H1 (cell line): ENCODE data around the gene RAD51B. TPM values are rescaled to one million over a fixed set of nuclear protein-coding genes. Genes with fewer than 3 reads are reported as not detected.
A peak's percentile ranks its signal among the peaks of the same experiment; 100 is the strongest.

Experiments
- CTCF ChIA-PET: fragments of 300-600 bp; sonication (Branson Sonifier 250); formaldehyde crosslinking; loops from one replicate; lab custom pipeline; 2021; ENCODE audit not compliant: partially characterized antibody; lab: Charles Lee
- POLR2A ChIA-PET: fragments of 300-600 bp; sonication (Branson Sonifier 250); formaldehyde crosslinking; loops from one replicate; lab custom pipeline; 2021; ENCODE audit warnings: inconsistent platforms; ENCODE audit not compliant: partially characterized antibody; lab: Charles Lee
- DNase-seq, 2 experiments: peaks; one replicate each; pipeline versions ENCODE4 v3.0.0 to v3.0.0-alpha.2; 2010 to 2022; ENCODE audit warnings: low spot score in 2 of 2, low read depth in 1 of 2, mixed read lengths in 1 of 2
- FAIRE-seq: peaks from 2 replicates; lab custom pipeline; 2011; peaks lifted over from hg19 to GRCh38; lab: Jason Lieb, UNC
- H2AFZ ChIP-seq: 2 replicates; pipeline ENCODE4 v1.8.1; 2012; ENCODE audit warnings: low read length, inconsistent platforms
- H2AK5ac ChIP-seq: 2 replicates; pipeline ENCODE4 v1.6.1; 2013; ENCODE audit warnings: low read depth, low read length
- H2BK120ac ChIP-seq: replicated peaks from 2 replicates; pipeline ENCODE3; 2013; ENCODE audit warnings: low read depth, low read length, inconsistent platforms
- H2BK12ac ChIP-seq: 2 replicates; pipeline ENCODE4 v1.6.1; 2013; ENCODE audit warnings: low read depth, low read length
- H2BK15ac ChIP-seq: 2 replicates; pipeline ENCODE4 v1.6.1; 2013; ENCODE audit warnings: low read length
- H2BK20ac ChIP-seq: 2 replicates; pipeline ENCODE4 v1.6.1; 2013; ENCODE audit warnings: low read length
- H2BK5ac ChIP-seq: 2 replicates; pipeline ENCODE4 v1.6.1; 2013; ENCODE audit warnings: low read depth, low read length
- H3K14ac ChIP-seq: 2 replicates; pipeline ENCODE4 v1.6.1; 2013; ENCODE audit warnings: inconsistent platforms; ENCODE audit not compliant: insufficient read length
- H3K18ac ChIP-seq: 2 replicates; pipeline ENCODE4 v1.6.1; 2013; ENCODE audit warnings: low read length; ENCODE audit errors: extremely low read depth
- H3K23ac ChIP-seq: 2 replicates; pipeline ENCODE4 v1.6.1; 2013; ENCODE audit warnings: inconsistent platforms; ENCODE audit not compliant: insufficient read length
- H3K23me2 ChIP-seq: 2 replicates; pipeline ENCODE4 v1.6.1; 2013; ENCODE audit warnings: low read depth, low read length
- H3K27ac ChIP-seq: 2 replicates; pipeline ENCODE4 v1.6.1; 2011; ENCODE audit warnings: low read depth, low read length, inconsistent platforms
- H3K27me3 ChIP-seq, 4 experiments: replicated peaks in 1 of 4; 1 replicate in 1 of 4; 2 replicates in 3 of 4; pipeline versions ENCODE4 v1.6.1 to v1.8.1; 2011 to 2013; ENCODE audit warnings: low read length in 3 of 4, mild to moderate bottlenecking in 3 of 4, inconsistent platforms in 2 of 4, mixed read lengths in 2 of 4, moderate library complexity in 1 of 4; ENCODE audit not compliant: control insufficient read depth in 3 of 4, insufficient read depth in 3 of 4; ENCODE audit errors: extremely low read depth in 1 of 4
- H3K36me3 ChIP-seq, 4 experiments: 2 replicates each; pipeline versions ENCODE4 v1.6.1 to v1.8.1; 2011 to 2013; ENCODE audit warnings: mild to moderate bottlenecking in 4 of 4, low read length in 3 of 4, moderate library complexity in 2 of 4, control low read depth in 1 of 4, inconsistent platforms in 1 of 4; ENCODE audit not compliant: insufficient read depth in 4 of 4, control insufficient read depth in 2 of 4
- H3K4ac ChIP-seq: replicated peaks from 2 replicates; pipeline ENCODE3; 2013; ENCODE audit warnings: low read length, low read depth, mixed read lengths, inconsistent platforms; ENCODE audit not compliant: insufficient read length
- H3K4me1 ChIP-seq, 4 experiments: replicated peaks in 1 of 4; 1 replicate in 1 of 4; 2 replicates in 3 of 4; pipeline versions ENCODE4 v1.6.1 to v1.8.1; 2011 to 2013; ENCODE audit warnings: low read length in 3 of 4, inconsistent platforms in 2 of 4, mixed read lengths in 1 of 4; ENCODE audit not compliant: insufficient read depth in 4 of 4, control insufficient read depth in 3 of 4
- H3K4me2 ChIP-seq, 2 experiments: 2 replicates each; pipeline versions ENCODE4 v1.6.1 to v1.8.1; 2011 to 2013; ENCODE audit warnings: low read depth in 2 of 2, low read length in 2 of 2, control low read depth in 1 of 2, inconsistent platforms in 1 of 2, mild to moderate bottlenecking in 1 of 2; ENCODE audit not compliant: insufficient read depth in 1 of 2
- H3K4me3 ChIP-seq, 4 experiments: fragments of 200-600, 300-600 bp in 1 of 4; sonication (generic), shearing (Covaris generic), sonication (Bioruptor Twin) in 1 of 4; 2 replicates each; pipeline versions ENCODE4 v1.5.1 to v1.8.1; 2011 to 2016; ENCODE audit warnings: low read length in 4 of 4, low read depth in 3 of 4, control low read depth in 2 of 4, inconsistent platforms in 2 of 4, mild to moderate bottlenecking in 2 of 4, mixed read lengths in 1 of 4, moderate library complexity in 1 of 4; ENCODE audit not compliant: insufficient read depth in 2 of 4; ENCODE audit errors: extremely low read depth in 1 of 4
- H3K56ac ChIP-seq: replicated peaks from 2 replicates; pipeline ENCODE3; 2013; ENCODE audit warnings: low read depth, mild to moderate bottlenecking, mixed read lengths, low read length, inconsistent platforms; ENCODE audit not compliant: insufficient read length
- H3K79me1 ChIP-seq: 2 replicates; pipeline ENCODE4 v1.6.1; 2013; ENCODE audit warnings: low read depth, low read length, control low read depth
- H3K79me2 ChIP-seq, 2 experiments: 2 replicates each; pipeline versions ENCODE4 v1.6.1 to v1.8.1; 2012 to 2013; ENCODE audit warnings: low read length in 2 of 2, mild to moderate bottlenecking in 2 of 2, inconsistent platforms in 1 of 2; ENCODE audit not compliant: insufficient read depth in 2 of 2, control insufficient read depth in 1 of 2
- H3K9ac ChIP-seq, 4 experiments: replicated peaks in 1 of 4; 1 replicate in 1 of 4; 2 replicates in 3 of 4; pipeline versions ENCODE4 v1.6.1 to v1.8.1; 2011 to 2013; ENCODE audit warnings: low read depth in 3 of 4, low read length in 3 of 4, control low read depth in 2 of 4, mild to moderate bottlenecking in 2 of 4, moderate library complexity in 2 of 4, inconsistent platforms in 1 of 4; ENCODE audit errors: extremely low read depth in 1 of 4
- H3K9me3 ChIP-seq, 2 experiments: 2 replicates each; pipeline versions ENCODE4 v1.6.1 to v1.8.1; 2012 to 2013; ENCODE audit warnings: mild to moderate bottlenecking in 2 of 2, moderate library complexity in 2 of 2, control low read depth in 1 of 2, inconsistent platforms in 1 of 2, low read depth in 1 of 2, low read length in 1 of 2, mixed read lengths in 1 of 2; ENCODE audit not compliant: insufficient read depth in 2 of 2
- H4K20me1 ChIP-seq, 2 experiments: replicated peaks in 1 of 2; 2 replicates each; pipeline versions ENCODE3 to v1.8.1; 2011 to 2013; ENCODE audit warnings: inconsistent platforms in 2 of 2, low read length in 2 of 2, mild to moderate bottlenecking in 1 of 2; ENCODE audit not compliant: insufficient read depth in 2 of 2, control insufficient read depth in 1 of 2
- H4K5ac ChIP-seq: 2 replicates; pipeline ENCODE4 v1.6.1; 2013; ENCODE audit warnings: low read length, low read depth, mixed read lengths, inconsistent platforms; ENCODE audit not compliant: insufficient read length
- H4K8ac ChIP-seq: 2 replicates; pipeline ENCODE4 v1.8.0; 2013; ENCODE audit warnings: mild to moderate bottlenecking, moderate library complexity, low read length, inconsistent platforms; ENCODE audit not compliant: insufficient read depth; ENCODE audit errors: extremely low read depth
- H4K91ac ChIP-seq: replicated peaks from 2 replicates; pipeline ENCODE3; 2013; ENCODE audit warnings: low read length, mixed read lengths, inconsistent platforms; ENCODE audit not compliant: insufficient read length
- BCL11A ChIP-seq, 2 experiments: IDR thresholded peaks; one replicate each; pipeline ENCODE4 v1.6.1; 2011; ENCODE audit warnings: low read depth in 2 of 2, low read length in 2 of 2, mild to moderate bottlenecking in 2 of 2
- CHD2 ChIP-seq: IDR thresholded peaks from 2 replicates; pipeline ENCODE4 v1.6.1; 2012; ENCODE audit warnings: low read length, improper control_type of control experiment
- NANOG ChIP-seq: IDR thresholded peaks from 2 replicates; pipeline ENCODE4 v1.6.1; 2011; ENCODE audit warnings: low read length, low read depth, mild to moderate bottlenecking, inconsistent platforms; ENCODE audit not compliant: insufficient read depth, poor library complexity, severe bottlenecking
- SUZ12 ChIP-seq: fragments of 200-600 bp; sonication (generic); IDR thresholded peaks from 2 replicates; pipeline ENCODE4 v1.6.1; 2012; ENCODE audit warnings: mild to moderate bottlenecking, inconsistent platforms, low read length, moderate library complexity, mixed read lengths
- TAF1 ChIP-seq: IDR thresholded peaks from 2 replicates; pipeline ENCODE4 v1.6.1; 2011; ENCODE audit warnings: mild to moderate bottlenecking, low read depth, low read length
- YY1 ChIP-seq: IDR thresholded peaks from 2 replicates; pipeline ENCODE4 v1.6.1; 2011; ENCODE audit warnings: low read depth, mild to moderate bottlenecking, low read length
- WGBS, 2 experiments: shearing (Covaris generic) in 1 of 2; methylation state at CpG; one replicate each; pipeline versions ENCODE4 v1.1.6 to v1.1.7; 2013 to 2015; ENCODE audit warnings: low lambda C conversion rate in 2 of 2, mixed read lengths in 2 of 2, inconsistent platforms in 1 of 2, low coverage in 1 of 2, missing lambda C conversion rate in 1 of 2; ENCODE audit not compliant: insufficient replicate concordance in 2 of 2, insufficient coverage in 1 of 2, insufficient read length in 1 of 2; ENCODE audit errors: extremely low coverage in 1 of 2, missing lambda C conversion rate in 1 of 2; 5-methylcytosine and 5-hydroxymethylcytosine counted together
- polyA plus RNA-seq, 7 experiments: library from polyadenylated mRNA; depleted of rRNA in 3 of 7; stranded (reverse) in 5 of 7; unstranded in 2 of 7; fragments of >200 nt in 5 of 7; fragments of 200-250 nt in 2 of 7; gene quantifications; 1 replicate in 5 of 7; 2 replicates in 1 of 7; 4 replicates in 1 of 7; pipeline versions ENCODE4 v1.2.1 to v1.2.3, GENCODE V29; 2011 to 2013; ENCODE audit warnings: missing spikeins in 2 of 7, mixed read lengths in 2 of 7
- total RNA-seq: library from RNA; stranded (reverse); fragmentation: NEBNext Ultra II Directional; extraction: Animal tissue kit (Norgen Biotek cat#: 25700); gene quantifications from 2 replicates; pipeline ENCODE4 v1.2.1, GENCODE V29; 2021

Gene RAD51B
- total and polyA plus RNA-seq, 2 of the 8 experiments (the other 6 are each of a cell fraction or from before 2014, with no cell fraction given): 3.9 to 14.9 TPM

- no peak for TF ChIP-seq YY1
- TF ChIP-seq BCL11A (IDR thresholded peaks at IDR 0.05; ENCODE audit: low read depth in 2 of 2, low read length in 2 of 2): no peak
- TF ChIP-seq TAF1: no peak
- no peak for TF ChIP-seq NANOG
- no peak for TF ChIP-seq SUZ12
- TF ChIP-seq CHD2: no peak
- ChIA-PET CTCF (interaction anchor here (0.6 to 3.3 kb wide), 12 partner anchors 9 to 713 kb away, joined by 3 to 11 read pairs (median 3); no protein-coding TSS in a partner anchor), POLR2A (no interaction called here)
- Histone ChIP-seq H3K4me2 (no peak overlapping the region), H3K18ac (no peak overlapping the region), H2AFZ (no peak overlapping the region), H3K27me3 (no peaks in the 10 kb centered on the region; a peak in 1 of 7 replicates), H4K91ac (no peak overlapping the region), H3K27ac (no peak overlapping the region), H3K14ac (no peak overlapping the region), H3K9me3 (no peaks in the 10 kb centered on the region), H2BK20ac (no peak overlapping the region), H4K8ac (no peak overlapping the region), H2BK12ac (no peak overlapping the region; the same call in 1 of the 2 replicates), H3K79me1 (no peaks in the 10 kb centered on the region), H3K4me1 (peaks cover 0 to 2% (median 0%) of the 10 kb centered on the region in 4 experiments; a peak in 1 of 7 replicates), H4K5ac (no peak overlapping the region), H3K56ac (no peak overlapping the region), H3K4me3 (no peak overlapping the region), H3K79me2 (no peaks in the 10 kb centered on the region), H3K36me3 (no peaks in the 10 kb centered on the region), H4K20me1 (no peaks in the 10 kb centered on the region), H2BK5ac (no peak overlapping the region), H2BK120ac (no peak overlapping the region), H3K4ac (no peak overlapping the region), H3K23me2 (no peaks in the 10 kb centered on the region), H3K23ac (no peak overlapping the region), H2BK15ac (peak overlapping the region; percentile 67), H2AK5ac (no peak overlapping the region; the same call in 1 of the 2 replicates), H3K9ac (no peak overlapping the region)
- 91% methylated on average over 4 of the region's 4 CpGs; no CpG with 5 or more reads in 1 of the 2 experiments for WGBS, 2 experiments
- DNase-seq (peak in 1 of 2 experiments; percentile 29), FAIRE-seq (no peak)
Observed at GRCh38 chr14:68657300-68658028, 837.9 kb downstream of the RAD51B start.
